ENCODE measurements around the gene SSH2.

The SSH2 gene

GRCh38 chr17:29614349-29615047 is 315.5 kb downstream of the SSH2 start:
- Histone ChIP-seq H3K27ac (ENCODE audit: extremely low read depth, low read depth, low read length) (peak overlapping the region; percentile 18; the same call in 1 of the 2 replicates), H3K9me3 (ENCODE audit: control insufficient read depth, insufficient read depth, low read depth, low read length) (no peaks in the 10 kb centered on the region), H3K4me3 (ENCODE audit: low read depth, low read length) (no peak overlapping the region), H3K36me3 (ENCODE audit: control insufficient read depth in 2 of 2, insufficient read depth in 1 of 2, low read length in 2 of 2) (peaks cover 0 to 37% of the 10 kb centered on the region in 2 experiments; a peak in 1 of 3 replicates), H3K4me1 (ENCODE audit: control insufficient read depth, insufficient read depth, low read length) (no peaks in the 10 kb centered on the region)
- CTCF ChIA-PET = interaction anchor here (0.6 to 1.4 kb wide), 3 partner anchors 20 to 454 kb away, joined by 3 to 5 read pairs (median 5); no protein-coding TSS in a partner anchor
- POLR2A ChIA-PET = no interaction called here
- 0 out of 2 replicates have a peak, but pooled peaks have one; percentile 14 for TF ChIP-seq EGR2 (tag by site-specific recombination; IDR thresholded peaks at IDR 0.05; ENCODE audit: low read depth)
- peak; percentile 22; the same call in 1 of the 2 replicates for TF ChIP-seq ZFHX2 (tag by site-specific recombination; conservative IDR thresholded peaks at IDR 0.05)
- TF ChIP-seq GLI4 (tag by site-specific recombination; IDR thresholded peaks at IDR 0.05) = no peak

DNA sequence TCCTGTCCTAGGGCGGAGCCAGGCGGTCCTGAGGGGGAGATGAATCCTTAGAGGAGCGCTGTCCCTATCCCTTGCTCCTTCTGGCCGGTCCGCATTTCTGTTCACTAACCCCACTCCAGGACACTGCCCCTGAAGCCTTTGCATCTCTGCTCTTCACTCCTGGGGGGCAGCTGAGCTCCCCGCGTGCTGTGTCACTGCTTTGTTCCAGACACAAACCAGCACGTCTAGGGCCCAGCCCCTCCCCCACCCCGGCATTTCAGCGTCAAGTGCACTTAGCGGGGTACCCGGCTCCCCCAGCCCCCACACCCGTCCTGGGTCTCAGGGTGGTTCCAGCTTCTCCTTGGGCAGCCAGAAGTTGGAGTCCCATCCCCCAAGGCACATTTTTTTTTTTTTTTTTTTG is 316.2 kb downstream of the SSH2 start:
- no peak overlapping the region for H3K4me3 ChIP-seq (ENCODE audit: low read depth, low read length)
- ChIA-PET CTCF (interaction anchor here (0.6 to 1.1 kb wide), 3 partner anchors 21 to 454 kb away, joined by 3 to 5 read pairs (median 4); partner anchors contain the start of gene ANKRD13B), POLR2A (no interaction called here)
- no peak for TF ChIP-seq PRDM1 (tag by site-specific recombination; IDR thresholded peaks at IDR 0.05)
- TF ChIP-seq ZNF639 (tag by site-specific recombination; IDR thresholded peaks at IDR 0.05) = no peak
- TF ChIP-seq ZNF473 (tag by site-specific recombination; IDR thresholded peaks at IDR 0.05) = no peak
- TF ChIP-seq ZNF548 (tag by site-specific recombination; IDR thresholded peaks at IDR 0.05) = no peak
- no peak for TF ChIP-seq TRIM28 (IDR thresholded peaks at IDR 0.05; ENCODE audit: borderline replicate concordance, low read length)
- H3K27ac ChIP-seq (ENCODE audit: extremely low read depth, low read depth, low read length) = no peak overlapping the region
- H3K9me3 ChIP-seq (ENCODE audit: control insufficient read depth, insufficient read depth, low read depth, low read length) = no peaks in the 10 kb centered on the region
- no peaks in the 10 kb centered on the region for H3K4me1 ChIP-seq (ENCODE audit: control insufficient read depth, insufficient read depth, low read length)
- peaks cover 0 to 44% of the 10 kb centered on the region in 2 experiments; a peak in 1 of 3 replicates for H3K36me3 ChIP-seq (ENCODE audit: control insufficient read depth in 2 of 2, insufficient read depth in 1 of 2, low read length in 2 of 2)

- no peaks in the 10 kb centered on the region for H3K4me1 ChIP-seq (ENCODE audit: control insufficient read depth, insufficient read depth, low read length)
- no peak overlapping the region for H3K4me3 ChIP-seq (ENCODE audit: low read depth, low read length)
- ChIA-PET CTCF (interaction anchor here (0.6 to 1.1 kb wide), 2 partner anchors 20 to 93 kb away, joined by 4 to 5 read pairs; partner anchors contain the start of gene ANKRD13B), POLR2A (interaction anchor here (0.7 kb wide), 1 partner anchor 28 kb away, joined by 3 read pairs; no protein-coding TSS in a partner anchor)
- H3K36me3 ChIP-seq (ENCODE audit: control insufficient read depth in 2 of 2, insufficient read depth in 1 of 2, low read length in 2 of 2) = peaks cover 0 to 45% of the 10 kb centered on the region in 2 experiments; a peak in 1 of 3 replicates
- TF ChIP-seq ZNF335 (tag by site-specific recombination; conservative IDR thresholded peaks at IDR 0.05) (no peak), ZNF2 (tag by site-specific recombination; IDR thresholded peaks at IDR 0.05) (no peak), ZNF350 (tag by site-specific recombination; IDR thresholded peaks at IDR 0.05) (no peak), ZNF513 (tag by site-specific recombination; IDR thresholded peaks at IDR 0.05) (no peak), ZNF514 (tag by site-specific recombination; IDR thresholded peaks at IDR 0.05) (no peak), ZBTB21 (tag by site-specific recombination; IDR thresholded peaks at IDR 0.05) (no peak), ZNF214 (tag by site-specific recombination; IDR thresholded peaks at IDR 0.05; ENCODE audit: borderline replicate concordance) (no peak), ZNF692 (tag by site-specific recombination; IDR thresholded peaks at IDR 0.05) (no peak), GLIS1 (tag by site-specific recombination; IDR thresholded peaks at IDR 0.05) (no peak), ZNF670 (tag by site-specific recombination; IDR thresholded peaks at IDR 0.05; ENCODE audit: low read depth) (no peak), ZNF362 (tag by site-specific recombination; IDR thresholded peaks at IDR 0.05) (no peak), ZNF10 (tag by site-specific recombination; IDR thresholded peaks at IDR 0.05) (no peak)
- H3K27ac ChIP-seq (ENCODE audit: extremely low read depth, low read depth, low read length) = no peak overlapping the region
- H3K9me3 ChIP-seq (ENCODE audit: control insufficient read depth, insufficient read depth, low read depth, low read length) = no peaks in the 10 kb centered on the region
These were observed 316.6 kb downstream of the SSH2 start for GRCh38 chr17:29613352-29613837.

All from HEK293 (cell line).